Testis (tissue), 3 donors: ENCODE data around the gene TESMIN. TPM values are rescaled to one million over a fixed set of nuclear protein-coding genes. Genes with fewer than 3 reads are reported as not detected.

Experiments
- DNase-seq: peaks from one replicate; pipeline ENCODE4 v3.0.0-alpha.2; 2019
- H3K27ac ChIP-seq, 2 donors: fragments of 200-600 bp; sonication (generic); one replicate each; pipeline ENCODE4 v1.5.1; 2019
- H3K27me3 ChIP-seq: fragments of 200-600 bp; sonication (generic); one replicate; pipeline ENCODE4 v1.5.1; 2019
- H3K36me3 ChIP-seq: fragments of 200-600 bp; sonication (generic); one replicate; pipeline ENCODE4 v1.5.1; 2017; ENCODE audit warnings: low read depth; ENCODE audit errors: missing control alignments
- H3K4me1 ChIP-seq: fragments of 200-600 bp; sonication (generic); one replicate; pipeline ENCODE4 v1.5.1; 2019
- H3K4me3 ChIP-seq, 2 donors: fragments of 200-600 bp; sonication (generic); one replicate each; pipeline ENCODE4 v1.5.1; 2017 to 2019
- H3K9me3 ChIP-seq: fragments of 200-600 bp; sonication (generic); one replicate; pipeline ENCODE4 v1.5.1; 2017
- CTCF ChIP-seq, 3 experiments: fragments of 450-650 bp in 2 of 3; fragments of 200-600 bp in 1 of 3; sonication (generic) in 1 of 3; IDR thresholded peaks; one replicate each; pipeline ENCODE4 v1.5.1; 2016 to 2019; ENCODE audit warnings: antibody characterized with exemption in 3 of 3, mild to moderate bottlenecking in 2 of 3, moderate library complexity in 1 of 3
- POLR2A ChIP-seq: fragments of 450-650 bp; IDR thresholded peaks from one replicate; pipeline ENCODE4 v1.6.1; 2017; ENCODE audit warnings: antibody characterized with exemption, mild to moderate bottlenecking, moderate library complexity
- WGBS, 2 donors: methylation state at CpG; one replicate each; pipeline ENCODE4 v1.1.5; 2018; 5-methylcytosine and 5-hydroxymethylcytosine counted together
- intact Hi-C: fragments of 100-400 bp; cut with DNase I; formaldehyde crosslinking; loops from one replicate; pipeline ENCODE4 v1.15.1; 2023; ENCODE audit warnings: low total_unique reads
- polyA plus RNA-seq: library from polyadenylated mRNA; stranded (reverse); fragments of 350-450 nt; fragmentation: Illumina TruSeq; extraction: RNeasy Lipid Tissue Mini Kit (QIAGEN cat#74804); gene quantifications from one replicate; pipeline ENCODE4 v1.2.3, GENCODE V29; 2014; ENCODE audit warnings: low read depth, low replicate concordance; ENCODE audit not compliant: insufficient read depth
- total RNA-seq, 2 donors: library from RNA; depleted of rRNA; stranded (reverse); fragments of >200 nt; gene quantifications; one replicate each; pipeline ENCODE4 v1.2.3, GENCODE V29; 2016

TESMIN gene
- total and polyA plus RNA-seq, 3 donors from 2014 or later, result 60.4 to 127 (median 72.2) TPM

- Histone ChIP-seq H3K27ac (no peak overlapping the region), H3K9me3 (no peaks in the 10 kb centered on the region), H3K4me1 (no peaks in the 10 kb centered on the region), H3K27me3 (no peaks in the 10 kb centered on the region), H3K4me3 (no peak overlapping the region), H3K36me3 (no peaks in the 10 kb centered on the region)
- no peak for DNase-seq
- TF ChIP-seq POLR2A (no peak), CTCF (IDR thresholded peaks at IDR 0.05) (no peak)
- intact Hi-C loops, result no loop called here
- 81 to 88% methylated on average over 9 to 10 of the region's 10 CpGs for WGBS, 2 donors
Observed at GRCh38 chr11:68763181-68763721, 11.9 kb upstream of the TESMIN start.

- no peak for DNase-seq
- Histone ChIP-seq H3K4me3 (no peak overlapping the region), H3K9me3 (no peaks in the 10 kb centered on the region), H3K4me1 (no peaks in the 10 kb centered on the region), H3K27ac (no peak overlapping the region), H3K36me3 (no peaks in the 10 kb centered on the region), H3K27me3 (no peaks in the 10 kb centered on the region)
- TF ChIP-seq POLR2A (no peak), CTCF (IDR thresholded peaks at IDR 0.05) (no peak)
- intact Hi-C loops, result no loop called here
- WGBS, 2 donors, result 84 to 90% methylated on average over 14 to 15 of the region's 15 CpGs
Observed at GRCh38 chr11:68762481-68762880, 11.2 kb upstream of the TESMIN start.

GRCh38 chr11:68761801-68762200 lies 10.5 kb upstream of the TESMIN start:
- Histone ChIP-seq H3K4me3 (no peak overlapping the region), H3K9me3 (no peaks in the 10 kb centered on the region), H3K36me3 (no peaks in the 10 kb centered on the region), H3K4me1 (no peaks in the 10 kb centered on the region), H3K27ac (no peak overlapping the region), H3K27me3 (no peaks in the 10 kb centered on the region)
- WGBS, 2 donors, result 82 to 84% methylated on average over 11 to 12 of the region's 12 CpGs
- intact Hi-C loops, result no loop called here
- TF ChIP-seq POLR2A (no peak), CTCF (IDR thresholded peaks at IDR 0.05) (no peak)
- no peak for DNase-seq

GRCh38 chr11:68759991-68760390 lies 8.7 kb upstream of the TESMIN start:
- Histone ChIP-seq H3K27me3 (no peaks in the 10 kb centered on the region), H3K36me3 (no peaks in the 10 kb centered on the region), H3K4me3 (no peak overlapping the region), H3K4me1 (no peaks in the 10 kb centered on the region), H3K9me3 (no peaks in the 10 kb centered on the region), H3K27ac (no peak overlapping the region)
- intact Hi-C loops, result no loop called here
- WGBS, 2 donors, result 89% methylated on average over 15 of the region's 15 CpGs
- DNase-seq, result no peak
- TF ChIP-seq CTCF (IDR thresholded peaks at IDR 0.05) (no peak), POLR2A (no peak)

- intact Hi-C loops, result no loop called here
- TF ChIP-seq CTCF (IDR thresholded peaks at IDR 0.05) (no peak), POLR2A (no peak)
- no peak for DNase-seq
- Histone ChIP-seq H3K27ac (no peak overlapping the region), H3K4me1 (no peaks in the 10 kb centered on the region), H3K36me3 (no peaks in the 10 kb centered on the region), H3K9me3 (no peaks in the 10 kb centered on the region), H3K4me3 (no peak overlapping the region), H3K27me3 (no peaks in the 10 kb centered on the region)
- 83 to 85% methylated on average over 8 of the region's 8 CpGs for WGBS, 2 donors
Observed at GRCh38 chr11:68757711-68758110, 6.4 kb upstream of the TESMIN start.
